ENCODE results near the gene KLHL29.

DNA sequence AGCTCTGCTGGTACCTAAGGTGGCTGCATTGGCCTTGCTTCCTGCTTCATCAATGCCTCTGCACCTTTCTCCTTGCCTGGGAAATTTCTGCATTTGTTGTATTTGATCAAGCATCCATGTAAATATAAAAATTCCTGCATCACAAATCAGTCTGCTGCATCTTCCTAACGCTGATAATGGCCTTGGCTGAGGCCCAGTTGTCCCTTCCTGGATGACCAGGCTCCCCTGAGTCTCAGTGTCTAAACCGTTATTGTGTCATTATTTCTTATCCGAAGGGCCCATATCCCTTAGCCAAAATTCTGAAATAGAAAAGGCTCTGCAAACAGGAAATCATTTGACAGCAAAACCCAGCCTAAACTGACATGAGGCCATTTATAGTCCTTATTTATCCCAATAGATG is 62.4 kb downstream of the KLHL29 start:
- TF ChIP-seq, protein P1, sequence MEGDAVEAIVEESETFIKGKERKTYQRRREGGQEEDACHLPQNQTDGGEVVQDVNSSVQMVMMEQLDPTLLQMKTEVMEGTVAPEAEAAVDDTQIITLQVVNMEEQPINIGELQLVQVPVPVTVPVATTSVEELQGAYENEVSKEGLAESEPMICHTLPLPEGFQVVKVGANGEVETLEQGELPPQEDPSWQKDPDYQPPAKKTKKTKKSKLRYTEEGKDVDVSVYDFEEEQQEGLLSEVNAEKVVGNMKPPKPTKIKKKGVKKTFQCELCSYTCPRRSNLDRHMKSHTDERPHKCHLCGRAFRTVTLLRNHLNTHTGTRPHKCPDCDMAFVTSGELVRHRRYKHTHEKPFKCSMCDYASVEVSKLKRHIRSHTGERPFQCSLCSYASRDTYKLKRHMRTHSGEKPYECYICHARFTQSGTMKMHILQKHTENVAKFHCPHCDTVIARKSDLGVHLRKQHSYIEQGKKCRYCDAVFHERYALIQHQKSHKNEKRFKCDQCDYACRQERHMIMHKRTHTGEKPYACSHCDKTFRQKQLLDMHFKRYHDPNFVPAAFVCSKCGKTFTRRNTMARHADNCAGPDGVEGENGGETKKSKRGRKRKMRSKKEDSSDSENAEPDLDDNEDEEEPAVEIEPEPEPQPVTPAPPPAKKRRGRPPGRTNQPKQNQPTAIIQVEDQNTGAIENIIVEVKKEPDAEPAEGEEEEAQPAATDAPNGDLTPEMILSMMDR (conservative IDR thresholded peaks at IDR 0.05; ENCODE audit: low read length), result no peak
- no peak for TF ChIP-seq EZH2phosphoT487 (IDR thresholded peaks at IDR 0.05; ENCODE audit: borderline replicate concordance, low read depth, low read length)

All from OCI-LY7 (cell line).